Activated effector memory CD4-positive, alpha-beta T cell treated with Interleukin-2 at 50 U/mL for 16 hours (primary cell): Measurements from ENCODE around the gene LDLRAD4.

ENCODE experiments used
- DNase-seq: peaks from one replicate; pipeline ENCODE4 v3.0.0-alpha.2; 2020

Gene LDLRAD4

GRCh38 chr18:13218368-13218991 lies at the start of gene LDLRAD4:
TSS of gene LDLRAD4 (plus strand) at chr18:13218760.
- DNase-seq = peak; percentile 26

GRCh38 chr18:13173578-13174145 lies 44.9 kb upstream of the LDLRAD4 start:
- no peak for DNase-seq

GRCh38 chr18:13175266-13175665 lies 43.3 kb upstream of the LDLRAD4 start:
- DNase-seq = no peak

- DNase-seq = no peak
Observed at GRCh38 chr18:13175754-13176210, 42.8 kb upstream of the LDLRAD4 start.

- DNase-seq = no peak
Observed at GRCh38 chr18:13176847-13177246, 41.7 kb upstream of the LDLRAD4 start.

- DNase-seq = no peak
Observed at GRCh38 chr18:13178197-13178596, 40.4 kb upstream of the LDLRAD4 start.

- DNase-seq = no peak
Observed at GRCh38 chr18:13178976-13179375, 39.6 kb upstream of the LDLRAD4 start.

- DNase-seq = no peak
Observed at GRCh38 chr18:13179566-13180113, 38.9 kb upstream of the LDLRAD4 start.

- no peak for DNase-seq
Observed at GRCh38 chr18:13180614-13181375, 37.8 kb upstream of the LDLRAD4 start.

GRCh38 chr18:13181765-13182164 lies 36.8 kb upstream of the LDLRAD4 start:
- no peak for DNase-seq

- DNase-seq = no peak
Observed at GRCh38 chr18:13183359-13183758, 35.2 kb upstream of the LDLRAD4 start.

GRCh38 chr18:13183790-13184189 lies 34.8 kb upstream of the LDLRAD4 start:
- no peak for DNase-seq

GRCh38 chr18:13184396-13184795 lies 34.2 kb upstream of the LDLRAD4 start:
- DNase-seq = no peak

- no peak for DNase-seq
Observed at GRCh38 chr18:13185675-13186198, 32.8 kb upstream of the LDLRAD4 start.

- no peak for DNase-seq
Observed at GRCh38 chr18:13186687-13187086, 31.9 kb upstream of the LDLRAD4 start.

- DNase-seq = no peak
Observed at GRCh38 chr18:13187498-13187897, 31.1 kb upstream of the LDLRAD4 start.

GRCh38 chr18:13191031-13191430 lies 27.5 kb upstream of the LDLRAD4 start:
- no peak for DNase-seq

GRCh38 chr18:13191779-13192178 lies 26.8 kb upstream of the LDLRAD4 start:
- DNase-seq = no peak

GRCh38 chr18:13192970-13193369 lies 25.6 kb upstream of the LDLRAD4 start:
- DNase-seq = no peak

- no peak for DNase-seq
Observed at GRCh38 chr18:13194239-13194638, 24.3 kb upstream of the LDLRAD4 start.

GRCh38 chr18:13198701-13199100 lies 19.9 kb upstream of the LDLRAD4 start:
- DNase-seq = no peak

- DNase-seq = no peak
Observed at GRCh38 chr18:13199169-13199568, 19.4 kb upstream of the LDLRAD4 start.

GRCh38 chr18:13201292-13201691 lies 17.3 kb upstream of the LDLRAD4 start:
- no peak for DNase-seq

- DNase-seq = no peak
Observed at GRCh38 chr18:13202571-13202970, 16.0 kb upstream of the LDLRAD4 start.
